ENCODE results near the gene IL17RC.

Gene IL17RC

DNA sequence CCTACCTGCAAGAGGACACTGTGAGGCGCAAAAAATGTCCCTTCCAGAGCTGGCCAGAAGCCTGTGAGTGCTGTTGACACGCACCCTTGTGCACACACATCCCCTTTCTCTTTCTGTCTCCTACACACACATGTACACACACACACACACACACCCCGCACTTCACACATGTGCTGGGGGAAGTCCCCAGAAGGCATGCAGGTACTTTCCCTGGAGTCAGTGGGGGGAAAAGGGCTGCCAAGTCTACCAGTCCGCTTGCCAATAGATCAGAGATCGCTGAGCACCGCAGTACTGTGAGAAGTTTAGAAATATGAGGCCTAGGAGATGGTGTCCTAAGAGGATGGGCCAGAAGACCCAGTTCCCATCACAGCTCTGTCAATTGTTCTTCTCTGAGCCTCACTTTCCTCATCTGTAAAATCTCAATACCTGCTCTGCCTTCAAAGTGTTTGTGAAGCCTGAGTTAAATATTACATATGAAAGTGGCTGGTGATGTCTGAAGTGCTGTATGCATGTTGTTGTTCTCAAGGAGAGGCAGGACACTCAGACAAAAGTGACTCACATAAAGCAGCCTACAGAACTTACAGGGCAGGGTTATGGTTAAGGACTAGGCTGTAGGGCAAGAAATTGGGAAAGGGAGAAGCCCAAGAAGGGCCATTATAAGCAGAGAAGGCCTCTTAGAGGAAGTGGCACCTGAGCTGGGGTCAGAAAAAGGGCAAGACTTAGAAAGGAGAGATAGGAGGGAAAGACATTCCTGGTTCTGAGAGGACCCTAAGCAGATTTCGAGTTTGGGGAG is 7.5 kb upstream of the IL17RC start:
- TF ChIP-seq, protein P1, sequence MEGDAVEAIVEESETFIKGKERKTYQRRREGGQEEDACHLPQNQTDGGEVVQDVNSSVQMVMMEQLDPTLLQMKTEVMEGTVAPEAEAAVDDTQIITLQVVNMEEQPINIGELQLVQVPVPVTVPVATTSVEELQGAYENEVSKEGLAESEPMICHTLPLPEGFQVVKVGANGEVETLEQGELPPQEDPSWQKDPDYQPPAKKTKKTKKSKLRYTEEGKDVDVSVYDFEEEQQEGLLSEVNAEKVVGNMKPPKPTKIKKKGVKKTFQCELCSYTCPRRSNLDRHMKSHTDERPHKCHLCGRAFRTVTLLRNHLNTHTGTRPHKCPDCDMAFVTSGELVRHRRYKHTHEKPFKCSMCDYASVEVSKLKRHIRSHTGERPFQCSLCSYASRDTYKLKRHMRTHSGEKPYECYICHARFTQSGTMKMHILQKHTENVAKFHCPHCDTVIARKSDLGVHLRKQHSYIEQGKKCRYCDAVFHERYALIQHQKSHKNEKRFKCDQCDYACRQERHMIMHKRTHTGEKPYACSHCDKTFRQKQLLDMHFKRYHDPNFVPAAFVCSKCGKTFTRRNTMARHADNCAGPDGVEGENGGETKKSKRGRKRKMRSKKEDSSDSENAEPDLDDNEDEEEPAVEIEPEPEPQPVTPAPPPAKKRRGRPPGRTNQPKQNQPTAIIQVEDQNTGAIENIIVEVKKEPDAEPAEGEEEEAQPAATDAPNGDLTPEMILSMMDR (IDR thresholded peaks at IDR 0.05; ENCODE audit: low read depth, low read length, missing control alignments), result no peak
- no peak overlapping the region for H3K4me3 ChIP-seq (ENCODE audit: low read depth, low read length)
- no peak for DNase-seq (ENCODE audit: low read depth)
- in situ Hi-C loops (cut with HindIII; ENCODE audit: low sequenced_read_pairs), result no loop called here

DNA sequence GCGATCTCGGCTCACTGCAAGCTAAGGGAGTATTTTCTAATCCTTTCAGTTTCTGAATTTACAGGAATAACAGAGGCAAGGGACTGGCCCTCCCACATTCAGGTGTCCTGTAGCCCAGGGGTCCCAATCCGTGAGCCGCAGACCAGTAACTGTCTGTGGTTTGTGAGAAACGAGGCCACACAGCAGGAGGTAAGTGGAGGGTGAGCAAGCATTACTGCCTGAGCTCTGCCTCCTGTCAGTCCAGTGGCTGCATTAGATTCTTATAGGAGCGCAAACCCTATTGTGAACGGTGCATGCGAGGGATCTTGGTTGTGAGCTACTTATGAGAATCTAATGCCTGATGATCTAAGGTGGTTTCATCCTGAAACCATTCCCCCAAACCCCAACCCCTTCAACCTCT is 5.0 kb upstream of the IL17RC start:
- DNase-seq (ENCODE audit: low read depth), result no peak
- H3K4me3 ChIP-seq (ENCODE audit: low read depth, low read length), result no peak overlapping the region
- in situ Hi-C loops (cut with HindIII; ENCODE audit: low sequenced_read_pairs), result no loop called here
- TF ChIP-seq, protein P1 (IDR thresholded peaks at IDR 0.05; ENCODE audit: low read depth, low read length, missing control alignments), result no peak

DNA sequence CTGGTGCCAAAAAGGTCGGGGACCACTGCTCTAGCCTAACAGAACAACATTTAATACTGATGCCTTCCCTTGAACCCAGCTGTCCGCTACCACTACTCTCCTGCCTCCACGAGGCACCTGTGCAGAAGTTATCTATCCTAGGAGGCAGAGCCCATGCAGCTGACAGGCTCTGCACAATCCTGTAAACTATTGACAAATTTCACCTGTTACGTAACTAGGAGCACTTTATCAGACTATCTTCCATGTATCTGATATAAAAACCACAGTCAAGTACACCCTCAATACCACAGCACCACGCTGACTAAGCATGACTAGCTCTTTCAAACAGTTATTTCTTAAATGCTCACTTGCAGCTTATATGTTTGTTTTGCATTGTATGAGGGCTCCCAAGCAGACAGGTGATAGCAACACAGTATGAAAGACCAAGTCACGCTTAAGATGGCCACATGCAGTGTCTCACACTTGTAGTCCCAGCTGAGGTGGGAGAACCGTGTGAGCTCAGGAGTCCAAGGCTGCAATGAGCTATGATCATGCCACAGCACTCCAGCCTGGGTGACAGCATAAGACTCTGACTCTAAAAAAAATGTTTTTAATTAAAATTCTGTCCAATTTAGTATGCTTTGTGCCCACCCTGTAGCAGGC is 4.5 kb upstream of the IL17RC start:
- peak; percentile 26 for DNase-seq (ENCODE audit: low read depth)
- in situ Hi-C loops (cut with HindIII; ENCODE audit: low sequenced_read_pairs), result no loop called here
- H3K4me3 ChIP-seq (ENCODE audit: low read depth, low read length), result no peak overlapping the region
- TF ChIP-seq, protein P1 (IDR thresholded peaks at IDR 0.05; ENCODE audit: low read depth, low read length, missing control alignments), result no peak

DNA sequence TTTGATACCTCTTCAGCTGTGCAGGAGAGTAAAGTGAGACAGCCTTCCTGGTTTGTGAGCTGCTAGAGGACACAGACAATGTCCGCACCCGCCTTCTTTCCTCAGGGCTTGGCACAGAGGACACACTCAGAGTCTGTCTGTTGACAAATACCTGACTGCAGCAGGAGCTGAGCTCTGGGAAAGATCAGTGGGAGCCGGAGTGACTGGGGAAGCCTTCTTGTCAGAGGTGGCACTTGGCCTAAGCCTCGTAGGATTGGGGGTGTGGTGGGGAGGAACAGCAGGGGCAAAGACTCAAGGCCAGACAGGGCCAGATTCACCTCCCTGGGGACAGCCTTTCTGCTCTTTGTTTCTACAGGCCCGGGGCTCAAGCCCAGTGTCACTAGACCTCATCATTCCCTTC is 3.3 kb upstream of the IL17RC start:
- TF ChIP-seq, protein P1 (IDR thresholded peaks at IDR 0.05; ENCODE audit: low read depth, low read length, missing control alignments), result no peak
- no peak overlapping the region for H3K4me3 ChIP-seq (ENCODE audit: low read depth, low read length)
- DNase-seq (ENCODE audit: low read depth), result no peak
- in situ Hi-C loops (cut with HindIII; ENCODE audit: low sequenced_read_pairs), result no loop called here

DNA sequence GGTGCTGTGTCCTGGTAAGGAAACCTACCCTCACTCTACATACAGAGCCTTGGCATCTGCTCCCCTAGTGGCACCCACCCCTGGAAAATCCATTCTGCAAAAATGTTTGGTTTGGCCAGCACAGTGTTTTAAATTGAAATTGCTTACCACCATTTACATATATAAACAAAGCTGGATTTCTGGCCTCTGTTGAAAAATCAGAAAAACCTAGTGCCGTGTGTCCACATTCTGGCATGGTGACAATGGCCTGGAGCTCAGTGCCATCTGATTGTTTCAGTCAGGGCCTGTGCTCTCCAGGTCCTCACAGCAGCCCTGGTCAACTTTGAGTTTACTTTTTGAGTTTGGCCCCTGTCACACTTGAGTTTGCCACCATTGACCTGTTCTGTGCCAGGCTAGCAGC is 2.9 kb upstream of the IL17RC start:
- in situ Hi-C loops (cut with HindIII; ENCODE audit: low sequenced_read_pairs), result no loop called here
- DNase-seq (ENCODE audit: low read depth), result no peak
- no peak overlapping the region for H3K4me3 ChIP-seq (ENCODE audit: low read depth, low read length)
- TF ChIP-seq, protein P1 (IDR thresholded peaks at IDR 0.05; ENCODE audit: low read depth, low read length, missing control alignments), result no peak

DNA sequence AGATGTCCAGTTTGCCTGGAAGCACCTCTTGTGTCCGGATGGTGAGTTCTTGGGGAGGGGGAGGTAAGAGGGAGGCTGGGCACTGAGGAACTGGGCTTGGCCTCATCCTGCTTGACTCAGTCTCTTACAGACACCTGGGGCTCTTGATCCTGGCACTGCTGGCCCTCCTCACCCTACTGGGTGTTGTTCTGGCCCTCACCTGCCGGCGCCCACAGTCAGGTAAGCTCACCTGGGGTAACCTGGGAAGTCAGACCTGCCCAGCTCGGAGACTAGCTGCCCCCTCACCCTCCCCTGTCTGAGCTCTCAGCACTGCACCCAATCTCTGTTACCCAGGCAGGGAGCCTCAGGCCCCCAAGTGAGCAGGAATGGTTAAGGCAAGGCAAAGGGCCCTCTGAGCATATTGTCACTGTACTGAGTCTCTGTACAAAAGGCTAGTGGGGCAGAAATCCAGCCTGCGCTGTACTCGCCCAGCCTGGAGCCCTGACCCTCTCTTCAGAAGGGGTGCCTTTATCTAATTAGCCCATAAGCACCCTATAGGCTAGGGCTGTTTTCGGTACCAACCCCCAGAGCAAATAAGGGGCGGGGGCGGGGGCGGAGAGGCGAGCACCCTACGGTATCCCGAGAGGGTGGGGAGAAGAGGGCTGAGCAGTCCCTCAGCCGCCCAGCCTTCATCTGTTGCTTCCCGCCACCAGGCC is 2.2 kb upstream of the IL17RC start:
- TF ChIP-seq, protein P1 (IDR thresholded peaks at IDR 0.05; ENCODE audit: low read depth, low read length, missing control alignments), result no peak
- DNase-seq (ENCODE audit: low read depth), result no peak
- peak overlapping the region; percentile 38 for H3K4me3 ChIP-seq (ENCODE audit: low read depth, low read length)
- in situ Hi-C loops (cut with HindIII; ENCODE audit: low sequenced_read_pairs), result no loop called here
